Measurements from ENCODE around the gene RAB11FIP4.

The RAB11FIP4 gene

DNA sequence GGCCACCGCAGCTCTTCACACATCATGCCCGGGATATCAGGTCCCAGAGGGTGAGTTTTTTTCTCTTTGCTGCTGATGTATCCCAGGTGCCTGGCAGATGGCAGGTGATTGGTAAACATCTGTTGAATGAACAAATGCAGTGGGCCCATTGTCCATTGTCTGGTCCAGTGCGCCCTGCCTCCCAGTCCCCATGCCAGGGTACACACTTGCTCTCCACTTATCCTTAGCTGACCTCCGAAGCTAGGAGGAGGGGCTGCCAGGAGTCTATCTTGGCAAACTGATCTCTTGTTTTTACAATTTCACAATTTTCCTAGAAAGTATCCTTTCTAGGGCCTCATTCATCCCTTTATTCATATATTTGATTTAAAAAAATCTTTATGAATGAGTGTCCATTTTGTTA is 196.0 kb downstream of the RAB11FIP4 start:
- H3K4me3 ChIP-seq (ENCODE audit: low read depth, low read length): no peak overlapping the region
- DNase-seq (ENCODE audit: low read depth): no peak
- no peak for TF ChIP-seq MYC (IDR thresholded peaks at IDR 0.05; ENCODE audit: low read depth, low read length)
- TF ChIP-seq, protein P1, sequence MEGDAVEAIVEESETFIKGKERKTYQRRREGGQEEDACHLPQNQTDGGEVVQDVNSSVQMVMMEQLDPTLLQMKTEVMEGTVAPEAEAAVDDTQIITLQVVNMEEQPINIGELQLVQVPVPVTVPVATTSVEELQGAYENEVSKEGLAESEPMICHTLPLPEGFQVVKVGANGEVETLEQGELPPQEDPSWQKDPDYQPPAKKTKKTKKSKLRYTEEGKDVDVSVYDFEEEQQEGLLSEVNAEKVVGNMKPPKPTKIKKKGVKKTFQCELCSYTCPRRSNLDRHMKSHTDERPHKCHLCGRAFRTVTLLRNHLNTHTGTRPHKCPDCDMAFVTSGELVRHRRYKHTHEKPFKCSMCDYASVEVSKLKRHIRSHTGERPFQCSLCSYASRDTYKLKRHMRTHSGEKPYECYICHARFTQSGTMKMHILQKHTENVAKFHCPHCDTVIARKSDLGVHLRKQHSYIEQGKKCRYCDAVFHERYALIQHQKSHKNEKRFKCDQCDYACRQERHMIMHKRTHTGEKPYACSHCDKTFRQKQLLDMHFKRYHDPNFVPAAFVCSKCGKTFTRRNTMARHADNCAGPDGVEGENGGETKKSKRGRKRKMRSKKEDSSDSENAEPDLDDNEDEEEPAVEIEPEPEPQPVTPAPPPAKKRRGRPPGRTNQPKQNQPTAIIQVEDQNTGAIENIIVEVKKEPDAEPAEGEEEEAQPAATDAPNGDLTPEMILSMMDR (IDR thresholded peaks at IDR 0.05; ENCODE audit: low read depth, low read length): no peak
- no peak for TF ChIP-seq MAX (IDR thresholded peaks at IDR 0.05; ENCODE audit: low read depth, low read length)
- TF ChIP-seq POLR2A (IDR thresholded peaks at IDR 0.05; ENCODE audit: extremely low read depth, insufficient read length): no peak

All from NB4 (cell line).